Cardiac muscle cell (in vitro differentiated cells and primary cell): ENCODE data around the gene FAM20C. TPM values are rescaled to one million over a fixed set of nuclear protein-coding genes. Genes with fewer than 3 reads are reported as not detected.

Source experiments
- DNase-seq, 2 donors: peaks; one replicate each; pipeline versions ENCODE4 v3.0.0 to v3.0.0-alpha.2; 2010 to 2017; ENCODE audit warnings: low read depth in 1 of 2, low spot score in 1 of 2
- H3K27ac ChIP-seq: fragments of 200-600 bp; sonication (generic); 2 replicates; pipeline ENCODE4 v1.5.1; 2016
- H3K27me3 ChIP-seq: fragments of 200-600 bp; sonication (generic); 2 replicates; pipeline ENCODE4 v1.6.0; 2016; ENCODE audit warnings: control low read depth
- H3K36me3 ChIP-seq: fragments of 200-600 bp; sonication (generic); 2 replicates; pipeline ENCODE4 v1.5.1; 2016; ENCODE audit warnings: control low read depth
- H3K4me1 ChIP-seq: fragments of 200-600 bp; sonication (generic); 2 replicates; pipeline ENCODE4 v1.8.1; 2017; ENCODE audit warnings: low read depth, mild to moderate bottlenecking, mixed run types
- H3K4me3 ChIP-seq: fragments of 200-600 bp; sonication (generic); 2 replicates; pipeline ENCODE4 v1.5.1; 2016; ENCODE audit warnings: mild to moderate bottlenecking
- H3K9me3 ChIP-seq: fragments of 200-600 bp; sonication (generic); 2 replicates; pipeline ENCODE4 v1.5.1; 2017; ENCODE audit warnings: low read depth, mild to moderate bottlenecking, control low read depth
- CTCF ChIP-seq: IDR thresholded peaks from 2 replicates; pipeline ENCODE4 v1.5.1; 2012; ENCODE audit warnings: low read depth, mild to moderate bottlenecking, low read length
- polyA plus RNA-seq: library from polyadenylated mRNA; unstranded; fragments of >200 nt; fragmentation: Nextera tagmentation; extraction: Ambion mirVana; gene quantifications from 2 replicates; pipeline ENCODE4 v1.2.1, GENCODE V29; 2016
- total RNA-seq: library from RNA; depleted of rRNA; stranded (reverse); fragments of >200 nt; gene quantifications from 2 replicates; pipeline ENCODE4 v1.2.3, GENCODE V29; 2016

FAM20C gene
- total and polyA plus RNA-seq, 2 experiments from 2014 or later: 4.9 to 15.7 TPM

GRCh38 chr7:252216-252965, 60.0 kb downstream of the FAM20C start:
- H3K36me3 ChIP-seq: no peaks in the 10 kb centered on the region
- no peak overlapping the region for H3K27ac ChIP-seq
- H3K27me3 ChIP-seq: no peaks in the 10 kb centered on the region
- H3K9me3 ChIP-seq: no peaks in the 10 kb centered on the region
- DNase-seq: no peak
- no peak for TF ChIP-seq CTCF
- no peaks in the 10 kb centered on the region for H3K4me1 ChIP-seq
- H3K4me3 ChIP-seq: no peak overlapping the region

GRCh38 chr7:252981-253380, 60.6 kb downstream of the FAM20C start:
- Histone ChIP-seq H3K9me3 (no peaks in the 10 kb centered on the region), H3K4me3 (no peak overlapping the region), H3K36me3 (no peaks in the 10 kb centered on the region), H3K27me3 (no peaks in the 10 kb centered on the region), H3K4me1 (no peaks in the 10 kb centered on the region), H3K27ac (no peak overlapping the region)
- no peak for DNase-seq
- TF ChIP-seq CTCF: no peak

GRCh38 chr7:253581-254336, 61.4 kb downstream of the FAM20C start:
- no peaks in the 10 kb centered on the region for H3K36me3 ChIP-seq
- H3K9me3 ChIP-seq: no peaks in the 10 kb centered on the region

GRCh38 chr7:254337-255037, 62.1 kb downstream of the FAM20C start:
- Histone ChIP-seq H3K36me3 (no peaks in the 10 kb centered on the region), H3K27ac (no peak overlapping the region), H3K27me3 (no peaks in the 10 kb centered on the region), H3K4me3 (no peak overlapping the region), H3K4me1 (no peaks in the 10 kb centered on the region), H3K9me3 (no peaks in the 10 kb centered on the region)
- no peak for DNase-seq
- TF ChIP-seq CTCF: no peak

More at GRCh38 chr7:253581-254336, 61.4 kb downstream of the FAM20C start:
- H3K27ac ChIP-seq: no peak overlapping the region
- DNase-seq: no peak
- no peak overlapping the region for H3K4me3 ChIP-seq
- H3K4me1 ChIP-seq: no peaks in the 10 kb centered on the region
- TF ChIP-seq CTCF: no peak
- no peaks in the 10 kb centered on the region for H3K27me3 ChIP-seq

GRCh38 chr7:255038-255435, 62.7 kb downstream of the FAM20C start:
- no peak for DNase-seq
- H3K27ac ChIP-seq: no peak overlapping the region
- H3K4me3 ChIP-seq: no peak overlapping the region
- H3K4me1 ChIP-seq: no peaks in the 10 kb centered on the region
- no peaks in the 10 kb centered on the region for H3K27me3 ChIP-seq
- no peaks in the 10 kb centered on the region for H3K36me3 ChIP-seq
- no peak for TF ChIP-seq CTCF
- no peaks in the 10 kb centered on the region for H3K9me3 ChIP-seq
